ENCODE measurements around the gene VPS26A. TPM values are rescaled to one million over a fixed set of nuclear protein-coding genes. Genes with fewer than 3 reads are reported as not detected.
A peak's percentile ranks its signal among the peaks of the same experiment; 100 is the strongest.

Gene VPS26A
- total RNA-seq, 2 donors from 2014 or later, result 28.7 to 36.7 TPM

GRCh38 chr10:69092959-69093850 is 30.8 kb upstream of the VPS26A start:
- Mint-ChIP-seq H3K36me3 (ENCODE audit: low read depth) (peaks cover 5% of the 10 kb centered on the region), H3K4me1 (peaks cover 31% of the 10 kb centered on the region), H3K27me3 (no peaks in the 10 kb centered on the region), H3K4me3 (peak overlapping the region; percentile 81), H3K27ac (peak overlapping the region; percentile 100)
- H3K9me3 ChIP-seq (ENCODE audit: control insufficient read depth, low read length, poor library complexity, severe bottlenecking), result peaks cover 2% of the 10 kb centered on the region
- ATAC-seq, result peak; percentile 44
- DNase-seq, result peak; percentile 46 to 76 (median 55)

GRCh38 chr10:69093933-69094332 is 30.0 kb upstream of the VPS26A start:
- Mint-ChIP-seq H3K4me3 (no peak overlapping the region), H3K4me1 (peaks cover 30% of the 10 kb centered on the region), H3K27me3 (no peaks in the 10 kb centered on the region), H3K36me3 (ENCODE audit: low read depth) (peaks cover 6% of the 10 kb centered on the region), H3K27ac (peak overlapping the region; percentile 100)
- peaks cover 2% of the 10 kb centered on the region for H3K9me3 ChIP-seq (ENCODE audit: control insufficient read depth, low read length, poor library complexity, severe bottlenecking)
- no peak for DNase-seq
- no peak for ATAC-seq

GRCh38 chr10:69096045-69096444 is 27.9 kb upstream of the VPS26A start:
- Mint-ChIP-seq H3K27me3 (no peaks in the 10 kb centered on the region), H3K4me1 (peaks cover 23% of the 10 kb centered on the region), H3K36me3 (ENCODE audit: low read depth) (peaks cover 8% of the 10 kb centered on the region), H3K4me3 (no peak overlapping the region), H3K27ac (no peak overlapping the region)
- H3K9me3 ChIP-seq (ENCODE audit: control insufficient read depth, low read length, poor library complexity, severe bottlenecking), result no peaks in the 10 kb centered on the region
- ATAC-seq (no peak), DNase-seq (no peak)

GRCh38 chr10:69097729-69098128 is 26.2 kb upstream of the VPS26A start:
- no peak for ATAC-seq
- DNase-seq, result no peak
- H3K4me3 Mint-ChIP-seq, result peak overlapping the region; percentile 12
- H3K27ac Mint-ChIP-seq, result peak overlapping the region; percentile 77
- peaks cover 36% of the 10 kb centered on the region for H3K4me1 Mint-ChIP-seq
- H3K9me3 ChIP-seq (ENCODE audit: control insufficient read depth, low read length, poor library complexity, severe bottlenecking), result no peaks in the 10 kb centered on the region
- H3K27me3 Mint-ChIP-seq, result no peaks in the 10 kb centered on the region
- H3K36me3 Mint-ChIP-seq (ENCODE audit: low read depth), result peaks cover 14% of the 10 kb centered on the region

GRCh38 chr10:69100136-69100872 is 23.7 kb upstream of the VPS26A start:
- H3K4me3 Mint-ChIP-seq, result peak overlapping the region; percentile 60
- ATAC-seq (peak; percentile 9), DNase-seq (no peak)
- no peaks in the 10 kb centered on the region for H3K9me3 ChIP-seq (ENCODE audit: control insufficient read depth, low read length, poor library complexity, severe bottlenecking)
- peaks cover 16% of the 10 kb centered on the region for H3K36me3 Mint-ChIP-seq (ENCODE audit: low read depth)
- H3K4me1 Mint-ChIP-seq, result peaks cover 29% of the 10 kb centered on the region
- H3K27me3 Mint-ChIP-seq, result no peaks in the 10 kb centered on the region
- peak overlapping the region; percentile 84 for H3K27ac Mint-ChIP-seq

- Mint-ChIP-seq H3K27me3 (no peaks in the 10 kb centered on the region), H3K27ac (peak overlapping the region; percentile 84), H3K36me3 (ENCODE audit: low read depth) (peaks cover 17% of the 10 kb centered on the region), H3K4me1 (peaks cover 28% of the 10 kb centered on the region), H3K4me3 (peak overlapping the region; percentile 67)
- no peak for DNase-seq
- H3K9me3 ChIP-seq (ENCODE audit: control insufficient read depth, low read length, poor library complexity, severe bottlenecking), result no peaks in the 10 kb centered on the region
- ATAC-seq, result peak; percentile 25
Measured at GRCh38 chr10:69101451-69102095, 22.4 kb upstream of the VPS26A start.

GRCh38 chr10:69102440-69102839 is 21.5 kb upstream of the VPS26A start:
- no peak for ATAC-seq
- H3K4me3 Mint-ChIP-seq, result no peak overlapping the region

GRCh38 chr10:69103784-69104183 is 20.2 kb upstream of the VPS26A start:
- H3K4me1 Mint-ChIP-seq, result peaks cover 21% of the 10 kb centered on the region
- no peaks in the 10 kb centered on the region for H3K27me3 Mint-ChIP-seq
- H3K36me3 Mint-ChIP-seq (ENCODE audit: low read depth), result peaks cover 14% of the 10 kb centered on the region
- no peak overlapping the region for H3K4me3 Mint-ChIP-seq
- ATAC-seq, result no peak
- no peaks in the 10 kb centered on the region for H3K9me3 ChIP-seq (ENCODE audit: control insufficient read depth, low read length, poor library complexity, severe bottlenecking)
- H3K27ac Mint-ChIP-seq, result peak overlapping the region; percentile 72
- no peak for DNase-seq

More at GRCh38 chr10:69102440-69102839, 21.5 kb upstream of the VPS26A start:
- H3K9me3 ChIP-seq (ENCODE audit: control insufficient read depth, low read length, poor library complexity, severe bottlenecking), result no peaks in the 10 kb centered on the region
- peaks cover 28% of the 10 kb centered on the region for H3K4me1 Mint-ChIP-seq
- peaks cover 18% of the 10 kb centered on the region for H3K36me3 Mint-ChIP-seq (ENCODE audit: low read depth)
- no peaks in the 10 kb centered on the region for H3K27me3 Mint-ChIP-seq
- peak overlapping the region; percentile 84 for H3K27ac Mint-ChIP-seq
- no peak for DNase-seq

- H3K4me3 Mint-ChIP-seq, result peak overlapping the region; percentile 52
- H3K36me3 Mint-ChIP-seq (ENCODE audit: low read depth), result peaks cover 14% of the 10 kb centered on the region
- peak overlapping the region; percentile 84 for H3K27ac Mint-ChIP-seq
- H3K4me1 Mint-ChIP-seq, result peaks cover 21% of the 10 kb centered on the region
- H3K27me3 Mint-ChIP-seq, result no peaks in the 10 kb centered on the region
- DNase-seq (no peak), ATAC-seq (no peak)
- no peaks in the 10 kb centered on the region for H3K9me3 ChIP-seq (ENCODE audit: control insufficient read depth, low read length, poor library complexity, severe bottlenecking)
Measured at GRCh38 chr10:69104994-69105790, 18.8 kb upstream of the VPS26A start.

- Mint-ChIP-seq H3K27me3 (no peaks in the 10 kb centered on the region), H3K4me3 (no peak overlapping the region), H3K36me3 (ENCODE audit: low read depth) (peaks cover 6% of the 10 kb centered on the region), H3K4me1 (peaks cover 5% of the 10 kb centered on the region), H3K27ac (peak overlapping the region; percentile 84)
- DNase-seq (no peak), ATAC-seq (peak; percentile 30)
- no peaks in the 10 kb centered on the region for H3K9me3 ChIP-seq (ENCODE audit: control insufficient read depth, low read length, poor library complexity, severe bottlenecking)
Measured at GRCh38 chr10:69107176-69107490, 16.8 kb upstream of the VPS26A start.

- peak; percentile 11 for ATAC-seq
- Mint-ChIP-seq H3K4me1 (no peaks in the 10 kb centered on the region), H3K27me3 (no peaks in the 10 kb centered on the region), H3K36me3 (ENCODE audit: low read depth) (peaks cover 6% of the 10 kb centered on the region), H3K4me3 (no peak overlapping the region), H3K27ac (peak overlapping the region; percentile 84)
- no peak for DNase-seq
- no peaks in the 10 kb centered on the region for H3K9me3 ChIP-seq (ENCODE audit: control insufficient read depth, low read length, poor library complexity, severe bottlenecking)
Measured at GRCh38 chr10:69107699-69108098, 16.3 kb upstream of the VPS26A start.

GRCh38 chr10:69119896-69120295 is 4.1 kb upstream of the VPS26A start:
- H3K27ac Mint-ChIP-seq, result no peak overlapping the region
- no peaks in the 10 kb centered on the region for H3K36me3 Mint-ChIP-seq (ENCODE audit: low read depth)
- no peak overlapping the region for H3K4me3 Mint-ChIP-seq
- H3K27me3 Mint-ChIP-seq, result no peaks in the 10 kb centered on the region
- ATAC-seq (no peak), DNase-seq (no peak)
- peaks cover 5% of the 10 kb centered on the region for H3K4me1 Mint-ChIP-seq
- no peaks in the 10 kb centered on the region for H3K9me3 ChIP-seq (ENCODE audit: control insufficient read depth, low read length, poor library complexity, severe bottlenecking)

Data from T-helper 17 cell (primary cell).